Loucy (cell line): ENCODE measurements around the gene PKD1L1.
A peak's percentile ranks its signal among the peaks of the same experiment; 100 is the strongest.

Experiments
- H2AFZ ChIP-seq: fragments of 200-600 bp; sonication (generic); 2 replicates; pipeline ENCODE4 v1.6.0; 2016; ENCODE audit warnings: antibody characterized with exemption, mild to moderate bottlenecking, low read length, moderate library complexity
- H3F3A ChIP-seq: fragments of 200-600 bp; 2 replicates; pipeline ENCODE4 v1.6.0; 2016; ENCODE audit warnings: antibody characterized with exemption, low read depth, mild to moderate bottlenecking
- H3K27me3 ChIP-seq: fragments of 200-600 bp; sonication (generic); 2 replicates; pipeline ENCODE4 v1.6.1; 2014; ENCODE audit warnings: low read length, mild to moderate bottlenecking; ENCODE audit not compliant: insufficient read depth, poor library complexity, severe bottlenecking
- H3K36me3 ChIP-seq: fragments of 200-600 bp; sonication (generic); 2 replicates; pipeline ENCODE4 v1.6.1; 2016; ENCODE audit warnings: low read length; ENCODE audit not compliant: insufficient read depth
- H3K4me1 ChIP-seq: fragments of 200-600 bp; sonication (generic); 2 replicates; pipeline ENCODE4 v1.5.1; 2014; ENCODE audit warnings: low read length, mild to moderate bottlenecking; ENCODE audit not compliant: insufficient read depth, poor library complexity, severe bottlenecking
- H3K4me2 ChIP-seq: fragments of 200-600 bp; sonication (generic); 2 replicates; pipeline ENCODE4 v1.6.0; 2014; ENCODE audit warnings: antibody characterized with exemption, low read length, low read depth, mild to moderate bottlenecking; ENCODE audit not compliant: poor library complexity, severe bottlenecking
- H3K4me3 ChIP-seq: fragments of 200-600 bp; sonication (generic); 2 replicates; pipeline ENCODE4 v1.5.1; 2014; ENCODE audit warnings: low read length, mild to moderate bottlenecking, mixed read lengths; ENCODE audit not compliant: poor library complexity, severe bottlenecking
- H3K79me2 ChIP-seq: fragments of 200-600 bp; sonication (generic); 2 replicates; pipeline ENCODE4 v1.6.1; 2014; ENCODE audit warnings: low read length; ENCODE audit not compliant: insufficient read depth
- H3K9ac ChIP-seq: fragments of 200-600 bp; sonication (generic); 2 replicates; pipeline ENCODE4 v1.6.0; 2014; ENCODE audit warnings: mild to moderate bottlenecking, low read depth, low read length, moderate library complexity; ENCODE audit not compliant: poor library complexity, severe bottlenecking
- H3K9me2 ChIP-seq: fragments of 200-600 bp; sonication (generic); replicated peaks from 2 replicates; pipeline ENCODE4 v1.6.1; 2016; ENCODE audit warnings: low read depth, low read length, mixed read lengths
- H3K9me3 ChIP-seq: fragments of 200-600 bp; sonication (generic); 2 replicates; pipeline ENCODE4 v1.6.1; 2014; ENCODE audit warnings: mild to moderate bottlenecking, antibody characterized with exemption, low read length, low read depth; ENCODE audit not compliant: insufficient read depth
- H4K20me1 ChIP-seq: fragments of 200-600 bp; sonication (generic); 2 replicates; pipeline ENCODE4 v1.6.0; 2014; ENCODE audit warnings: antibody characterized with exemption, low read length, mild to moderate bottlenecking; ENCODE audit not compliant: insufficient read depth, poor library complexity, severe bottlenecking
- CTCF ChIP-seq: fragments of 200-600 bp; sonication (generic); conservative IDR thresholded peaks from 2 replicates; pipeline ENCODE4 v1.5.1; 2014; ENCODE audit warnings: mild to moderate bottlenecking, antibody characterized with exemption, low read length
- EZH2phosphoT487 ChIP-seq: fragments of 200-600 bp; IDR thresholded peaks from 2 replicates; pipeline ENCODE4 v1.6.1; 2018; ENCODE audit warnings: antibody characterized with exemption, mild to moderate bottlenecking, moderate library complexity, borderline replicate concordance

The PKD1L1 gene

DNA sequence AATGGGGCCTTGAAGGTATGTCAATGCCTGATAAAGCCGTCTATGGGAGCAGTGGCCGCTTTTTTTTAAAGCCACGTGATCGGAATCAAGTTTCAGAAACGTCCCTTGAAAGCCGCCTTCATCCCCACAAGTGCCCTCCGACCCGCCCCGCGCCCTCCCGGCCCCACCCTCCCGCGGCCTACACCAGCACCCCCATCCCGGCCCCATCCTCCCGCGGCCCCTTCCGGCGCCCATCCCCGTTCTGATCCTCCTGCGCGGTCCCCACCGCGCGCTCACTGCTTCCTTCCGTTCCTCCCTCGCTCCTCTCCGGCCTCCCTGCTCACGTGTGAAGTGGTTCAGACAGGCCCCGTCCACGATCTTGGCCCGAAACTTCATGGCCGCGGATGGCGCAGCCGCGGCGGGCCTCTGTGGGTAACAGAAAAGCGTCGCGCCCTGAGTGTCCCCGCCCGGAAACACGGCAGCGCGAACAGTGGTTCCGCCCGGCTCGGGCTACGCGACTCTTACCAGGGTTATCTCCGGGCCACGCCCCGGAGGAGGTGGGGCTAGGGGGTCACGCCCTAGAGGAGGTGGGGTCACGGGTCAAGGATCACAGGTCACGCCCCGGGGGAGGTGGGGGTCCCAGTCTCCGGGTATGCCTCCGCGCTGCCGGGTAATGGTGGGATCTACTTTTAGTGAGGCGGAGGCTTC, 31.0 kb upstream of the PKD1L1 start, which contains the start of gene HUS1:
Gene HUS1 (minus strand): TSS at position 471 of the 687 bp plus-strand sequence. CDS start 96 bp downstream, at position 375.
- no peak for TF ChIP-seq EZH2phosphoT487
- TF ChIP-seq CTCF = no peak
- Histone ChIP-seq H3K4me1 (peaks cover 11% of the 10 kb centered on the region), H3K79me2 (0 out of 2 replicates have a peak, but pooled peaks cover 6% of the 10 kb centered on the region), H3K36me3 (no peaks in the 10 kb centered on the region; the same call in 1 of the 2 replicates), H4K20me1 (no peaks in the 10 kb centered on the region), H2AFZ (peak within 1 kb of the TSS; percentile 98), H3F3A (peaks cover 9% of the 10 kb centered on the region), H3K4me2 (peak within 1 kb of the TSS; percentile 100), H3K9ac (peak within 1 kb of the TSS; percentile 96), H3K9me3 (no peaks in the 10 kb centered on the region), H3K9me2 (no peaks in the 10 kb centered on the region), H3K4me3 (peak within 1 kb of the TSS; percentile 99), H3K27me3 (peaks cover 12% of the 10 kb centered on the region)

GRCh38 chr7:47978790-47979144, 30.5 kb upstream of the PKD1L1 start:
- no peaks in the 10 kb centered on the region; the same call in 1 of the 2 replicates for H3K36me3 ChIP-seq
- peaks cover 12% of the 10 kb centered on the region for H3K27me3 ChIP-seq
- H3K9me2 ChIP-seq = no peaks in the 10 kb centered on the region
- H3K9me3 ChIP-seq = no peaks in the 10 kb centered on the region
- TF ChIP-seq CTCF (no peak), EZH2phosphoT487 (no peak)
- peak overlapping the region; percentile 98 for H2AFZ ChIP-seq
- H3K9ac ChIP-seq = peak overlapping the region; percentile 96
- peaks cover 11% of the 10 kb centered on the region for H3K4me1 ChIP-seq
- H4K20me1 ChIP-seq = no peaks in the 10 kb centered on the region
- H3K4me2 ChIP-seq = peak overlapping the region; percentile 100
- H3K79me2 ChIP-seq = 0 out of 2 replicates have a peak, but pooled peaks cover 6% of the 10 kb centered on the region
- peaks cover 9% of the 10 kb centered on the region for H3F3A ChIP-seq
- peak overlapping the region; percentile 99 for H3K4me3 ChIP-seq

DNA sequence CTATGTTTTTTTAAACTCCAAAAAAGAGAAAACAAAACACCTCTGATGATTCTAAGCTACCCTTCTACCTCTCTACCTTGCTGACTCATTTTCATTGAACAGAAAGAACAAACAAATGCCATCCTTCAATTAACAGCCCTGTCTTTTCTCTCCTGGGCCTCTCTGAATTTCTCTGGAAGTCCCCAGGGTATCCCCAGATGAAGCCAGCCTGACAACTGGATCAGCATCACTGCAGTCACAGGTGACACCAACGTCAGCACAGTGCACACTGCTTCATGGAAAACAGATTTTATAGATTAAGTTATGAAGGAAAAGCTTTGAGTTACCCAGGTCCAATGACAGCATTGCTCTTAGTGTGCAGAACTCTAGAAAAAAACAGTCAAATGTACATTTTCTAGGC, 25.5 kb upstream of the PKD1L1 start:
- Histone ChIP-seq H2AFZ (no peak overlapping the region), H3F3A (no peaks in the 10 kb centered on the region), H3K36me3 (no peaks in the 10 kb centered on the region; the same call in 1 of the 2 replicates), H3K9ac (no peak overlapping the region), H3K4me1 (peaks cover 9% of the 10 kb centered on the region), H3K9me2 (no peaks in the 10 kb centered on the region), H3K4me2 (no peak overlapping the region), H4K20me1 (no peaks in the 10 kb centered on the region), H3K27me3 (no peaks in the 10 kb centered on the region), H3K4me3 (no peak overlapping the region), H3K9me3 (no peaks in the 10 kb centered on the region), H3K79me2 (0 out of 2 replicates have a peak, but pooled peaks cover 6% of the 10 kb centered on the region)
- TF ChIP-seq EZH2phosphoT487 (no peak), CTCF (no peak)
